OCI-LY3 (cell line): ENCODE data around the gene PTCHD4.
"Not testable (repeated sequence)": the region's sequence is repeated elsewhere in the genome, so short reads cannot be mapped to it uniquely, and the experiment has no call there.

Experiments used
- CTCF ChIP-seq: fragments of 200-600, 300-600 bp; sonication (generic); IDR thresholded peaks from 2 replicates; pipeline ENCODE4 v1.5.1; 2014; ENCODE audit warnings: antibody characterized with exemption, low read length, low read depth
- EZH2phosphoT487 ChIP-seq: fragments of 200-600 bp; shearing (Covaris generic); IDR thresholded peaks from 2 replicates; pipeline ENCODE4 v1.6.1; 2018; ENCODE audit warnings: antibody characterized with exemption, mixed run types, low read depth

- not testable (repeated sequence) for TF ChIP-seq CTCF, EZH2phosphoT487
Observed at GRCh38 chr6:48102476-48103195, 8.4 kb downstream of the PTCHD4 start.
